ENCODE results near the gene GGT5. TPM values are rescaled to one million over a fixed set of nuclear protein-coding genes. Genes with fewer than 3 reads are reported as not detected.

The GGT5 gene
- total RNA-seq, 2 donors from 2014 or later, result 0.33 to 0.42 TPM

DNA sequence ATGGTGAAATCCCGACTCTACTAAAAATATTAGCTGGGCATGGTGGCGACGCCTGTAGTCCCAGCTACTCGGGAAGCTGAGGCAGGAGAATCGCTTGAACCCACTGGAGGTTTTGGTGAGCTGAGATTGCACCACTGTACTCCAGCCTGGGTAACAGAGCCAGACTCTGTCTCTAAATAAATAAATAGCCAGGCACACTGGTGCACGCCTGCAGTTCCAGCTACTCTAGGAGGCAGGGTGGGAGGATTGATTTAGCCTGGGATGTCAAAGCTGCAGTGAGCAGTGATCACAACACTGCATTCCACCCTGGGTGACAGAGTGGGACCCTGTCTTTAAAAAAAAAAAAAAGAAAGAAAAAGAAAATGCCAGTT is 46.2 kb downstream of the GGT5 start:
- Mint-ChIP-seq H3K36me3 (no peaks in the 10 kb centered on the region), H3K4me1 (ENCODE audit: low read depth in 2 of 2) (peaks cover 7% of the 10 kb centered on the region in 2 donors), H3K9me3 (no peaks in the 10 kb centered on the region), H3K27ac (no peak overlapping the region), H3K27me3 (no peaks in the 10 kb centered on the region), H3K4me3 (no peak overlapping the region)
- no peak for ATAC-seq
- DNase-seq (ENCODE audit: low spot score), result no peak

DNA sequence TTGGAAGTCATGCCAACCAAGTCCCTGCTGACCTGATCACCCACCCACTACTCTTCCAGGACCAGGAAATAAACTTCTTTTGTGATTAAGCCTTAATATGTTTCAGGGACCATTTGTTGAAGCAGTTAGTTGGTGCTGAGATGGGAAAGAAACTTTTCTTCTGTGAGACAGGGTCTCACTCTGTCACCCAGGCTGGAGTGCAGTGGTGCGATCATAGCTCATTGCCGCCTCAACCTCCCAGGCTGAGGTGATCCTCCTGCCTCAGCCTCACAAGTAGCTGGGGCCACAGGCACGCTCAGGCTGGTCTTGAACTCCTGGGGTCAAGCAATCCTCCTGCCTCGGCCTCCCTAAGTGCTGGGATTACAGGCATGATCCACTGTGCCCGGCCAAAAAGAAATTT is 53.0 kb downstream of the GGT5 start:
- Mint-ChIP-seq H3K27ac (no peak overlapping the region), H3K4me3 (no peak overlapping the region), H3K4me1 (ENCODE audit: low read depth in 2 of 2) (peaks cover 0 to 4% of the 10 kb centered on the region in 2 donors), H3K9me3 (no peaks in the 10 kb centered on the region), H3K27me3 (no peaks in the 10 kb centered on the region), H3K36me3 (no peaks in the 10 kb centered on the region)
- ATAC-seq (no peak), DNase-seq (ENCODE audit: low spot score) (no peak)

DNA sequence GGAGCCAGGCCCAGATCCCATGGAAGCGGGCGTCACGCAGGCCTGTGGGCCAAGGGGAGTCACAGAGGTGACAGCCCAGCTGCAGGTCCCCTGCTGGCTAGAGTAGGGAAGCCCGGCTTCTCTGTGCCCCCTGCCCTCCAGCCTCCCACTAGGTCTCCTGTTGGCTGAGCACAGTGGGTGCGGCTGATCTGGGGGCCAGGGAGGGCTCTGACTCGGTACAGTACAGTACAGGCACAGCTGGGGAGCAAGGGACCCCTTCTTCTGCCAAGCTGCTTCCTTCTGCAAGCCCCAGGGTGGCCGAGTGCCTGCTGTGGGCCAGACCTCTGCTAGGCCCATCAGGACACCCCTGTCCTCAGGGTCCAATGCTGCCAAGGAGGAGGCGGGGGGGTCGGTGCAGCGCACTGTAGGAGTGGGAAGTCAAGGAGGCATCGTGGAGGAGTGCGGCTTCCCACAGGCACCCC is 53.5 kb downstream of the GGT5 start:
- Mint-ChIP-seq H3K4me3 (no peak overlapping the region), H3K27ac (no peak overlapping the region), H3K36me3 (no peaks in the 10 kb centered on the region), H3K27me3 (no peaks in the 10 kb centered on the region), H3K4me1 (ENCODE audit: low read depth in 2 of 2) (peaks cover 0 to 4% of the 10 kb centered on the region in 2 donors), H3K9me3 (no peaks in the 10 kb centered on the region)
- DNase-seq (ENCODE audit: low spot score) (no peak), ATAC-seq (no peak)

DNA sequence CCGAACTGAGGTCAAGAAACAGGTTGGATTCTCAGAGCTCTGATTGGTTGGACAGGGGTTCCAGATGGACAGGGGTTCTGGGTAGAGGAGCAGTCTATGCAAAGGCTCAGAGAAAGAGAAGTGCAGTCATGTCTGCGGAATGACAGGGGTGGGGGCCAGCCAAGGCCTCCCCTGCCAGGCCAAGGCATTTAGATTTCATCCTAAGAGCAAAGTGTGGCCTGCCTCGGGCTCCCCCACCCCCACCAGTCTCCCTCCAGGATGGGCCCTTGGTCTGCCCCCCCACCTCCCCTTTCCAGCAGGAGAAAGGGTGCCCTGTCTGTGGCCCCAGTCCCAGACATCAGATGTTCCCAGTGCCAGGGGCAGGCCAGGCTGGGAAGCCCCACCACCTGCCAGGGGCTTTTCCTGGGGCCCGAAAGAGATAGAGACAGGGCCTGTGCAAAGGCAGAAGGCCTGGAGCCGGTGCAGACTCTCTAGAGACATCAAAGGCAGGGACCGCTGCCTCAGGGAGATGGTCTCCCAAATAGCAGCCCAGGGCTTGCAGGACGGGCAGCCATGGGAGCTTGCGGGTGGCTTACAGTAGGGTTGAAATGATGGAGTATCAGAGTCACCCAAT is 54.2 kb downstream of the GGT5 start:
- ATAC-seq, result no peak
- Mint-ChIP-seq H3K9me3 (no peaks in the 10 kb centered on the region), H3K4me1 (ENCODE audit: low read depth in 2 of 2) (peaks cover 0 to 4% of the 10 kb centered on the region in 2 donors), H3K4me3 (no peak overlapping the region), H3K27ac (peak overlapping the region in 1 of 2 donors; percentile 21), H3K27me3 (no peaks in the 10 kb centered on the region), H3K36me3 (no peaks in the 10 kb centered on the region)
- no peak for DNase-seq (ENCODE audit: low spot score)

DNA sequence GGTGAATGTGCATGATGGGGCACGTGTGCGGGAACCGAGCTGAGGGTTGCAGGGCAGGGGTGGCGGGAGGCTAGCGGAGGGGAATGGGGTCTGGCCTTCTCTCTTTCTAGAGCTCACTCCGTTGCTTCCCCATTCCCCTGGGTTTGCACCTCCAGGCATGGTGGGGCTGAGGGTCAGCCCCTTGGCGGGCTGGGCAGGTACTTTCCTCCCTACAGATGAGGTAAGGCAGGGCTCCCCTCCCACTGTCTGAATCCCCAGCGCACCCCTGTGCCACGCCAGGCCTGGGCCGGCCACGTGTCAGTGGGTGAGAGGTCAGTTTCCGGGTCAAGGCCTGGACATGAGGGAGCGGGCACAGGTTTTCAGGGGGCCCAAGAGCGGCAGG is 54.7 kb downstream of the GGT5 start:
- H3K9me3 Mint-ChIP-seq, result no peaks in the 10 kb centered on the region
- no peaks in the 10 kb centered on the region for H3K27me3 Mint-ChIP-seq
- H3K27ac Mint-ChIP-seq, result peak overlapping the region in 1 of 2 donors; percentile 21
- no peak overlapping the region for H3K4me3 Mint-ChIP-seq
- DNase-seq (ENCODE audit: low spot score) (peak; percentile 60), ATAC-seq (no peak)
- no peaks in the 10 kb centered on the region for H3K36me3 Mint-ChIP-seq
- H3K4me1 Mint-ChIP-seq (ENCODE audit: low read depth in 2 of 2), result peaks cover 0 to 4% of the 10 kb centered on the region in 2 donors

DNA sequence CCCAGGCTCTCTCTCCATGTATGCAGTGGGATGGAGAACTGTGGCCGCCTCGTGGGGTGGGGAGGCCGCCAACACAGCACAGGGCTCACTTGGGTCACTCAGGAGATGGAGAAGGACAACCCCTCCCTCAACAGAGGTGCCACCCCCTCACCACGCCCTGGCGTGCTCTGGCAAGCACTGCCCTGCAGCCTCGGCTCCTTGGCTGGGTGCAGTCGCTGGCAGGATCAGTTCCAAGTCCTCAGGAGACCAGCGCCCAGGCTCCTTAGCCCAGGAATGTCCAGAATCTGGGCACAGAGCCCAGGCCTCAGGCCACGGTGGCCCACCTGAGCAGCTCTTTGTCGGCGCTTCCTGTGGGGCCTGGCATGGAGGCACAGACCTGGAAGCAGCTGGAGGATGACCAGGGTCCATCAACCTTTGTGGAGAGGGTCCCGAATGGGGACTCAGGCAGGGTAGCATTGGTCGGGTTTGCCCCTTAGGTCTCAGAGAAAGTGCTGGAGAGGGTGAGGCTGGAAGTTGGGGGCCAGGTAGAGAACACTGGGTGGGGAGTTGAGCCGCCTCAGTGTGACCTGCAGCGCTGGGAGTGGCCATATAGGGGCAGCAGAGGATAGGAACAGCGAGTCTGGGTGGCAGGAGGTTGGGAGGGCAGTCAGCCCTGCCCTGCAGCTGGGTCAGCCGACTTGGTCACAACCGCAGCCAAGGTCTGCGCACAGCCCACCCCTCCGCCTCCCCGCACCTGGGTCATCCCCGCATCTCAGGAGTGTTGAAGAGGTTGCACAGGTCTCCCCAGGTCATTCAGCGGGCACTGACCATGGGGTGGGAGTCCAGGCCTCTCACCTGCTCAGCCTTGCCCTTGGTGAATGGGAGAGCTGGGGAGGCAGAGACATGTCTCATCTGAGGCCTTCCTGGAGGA is 55.4 kb downstream of the GGT5 start:
- no peaks in the 10 kb centered on the region for H3K36me3 Mint-ChIP-seq
- ATAC-seq (peak; percentile 55 to 79), DNase-seq (ENCODE audit: low spot score) (peak; percentile 61)
- no peaks in the 10 kb centered on the region for H3K9me3 Mint-ChIP-seq
- no peak overlapping the region for H3K4me3 Mint-ChIP-seq
- H3K4me1 Mint-ChIP-seq (ENCODE audit: low read depth in 2 of 2), result peaks cover 0 to 4% of the 10 kb centered on the region in 2 donors
- H3K27me3 Mint-ChIP-seq, result no peaks in the 10 kb centered on the region
- H3K27ac Mint-ChIP-seq, result peak overlapping the region in 1 of 2 donors; percentile 21

DNA sequence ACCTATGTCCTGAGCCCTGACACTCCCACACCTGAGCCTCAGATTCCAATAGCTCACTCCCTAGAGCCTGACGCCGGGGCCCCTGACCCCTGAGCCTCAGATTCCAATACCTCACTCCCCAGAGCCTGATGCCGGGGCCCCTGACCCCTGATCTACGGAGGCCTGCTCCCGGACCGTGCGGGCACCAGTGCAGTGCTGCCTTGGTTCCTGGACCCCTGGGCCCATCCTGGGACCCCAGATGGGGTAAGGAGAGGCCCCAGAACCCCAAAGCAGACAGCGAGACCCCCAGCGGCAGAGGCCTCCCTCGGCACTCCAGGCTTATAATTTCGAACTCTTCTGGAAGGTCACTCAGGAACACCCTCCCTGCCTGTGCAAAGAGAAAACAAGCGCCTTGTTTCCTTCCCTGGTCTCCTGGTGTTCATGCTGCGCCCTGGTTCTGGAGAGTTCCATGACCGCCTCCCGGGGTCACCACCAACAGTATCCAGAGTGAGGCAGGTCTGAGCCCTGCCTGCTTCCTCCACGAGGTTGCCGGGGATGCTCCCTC is 56.1 kb downstream of the GGT5 start:
- peak overlapping the region in 1 of 2 donors; percentile 21 for H3K27ac Mint-ChIP-seq
- H3K27me3 Mint-ChIP-seq, result no peaks in the 10 kb centered on the region

DNA sequence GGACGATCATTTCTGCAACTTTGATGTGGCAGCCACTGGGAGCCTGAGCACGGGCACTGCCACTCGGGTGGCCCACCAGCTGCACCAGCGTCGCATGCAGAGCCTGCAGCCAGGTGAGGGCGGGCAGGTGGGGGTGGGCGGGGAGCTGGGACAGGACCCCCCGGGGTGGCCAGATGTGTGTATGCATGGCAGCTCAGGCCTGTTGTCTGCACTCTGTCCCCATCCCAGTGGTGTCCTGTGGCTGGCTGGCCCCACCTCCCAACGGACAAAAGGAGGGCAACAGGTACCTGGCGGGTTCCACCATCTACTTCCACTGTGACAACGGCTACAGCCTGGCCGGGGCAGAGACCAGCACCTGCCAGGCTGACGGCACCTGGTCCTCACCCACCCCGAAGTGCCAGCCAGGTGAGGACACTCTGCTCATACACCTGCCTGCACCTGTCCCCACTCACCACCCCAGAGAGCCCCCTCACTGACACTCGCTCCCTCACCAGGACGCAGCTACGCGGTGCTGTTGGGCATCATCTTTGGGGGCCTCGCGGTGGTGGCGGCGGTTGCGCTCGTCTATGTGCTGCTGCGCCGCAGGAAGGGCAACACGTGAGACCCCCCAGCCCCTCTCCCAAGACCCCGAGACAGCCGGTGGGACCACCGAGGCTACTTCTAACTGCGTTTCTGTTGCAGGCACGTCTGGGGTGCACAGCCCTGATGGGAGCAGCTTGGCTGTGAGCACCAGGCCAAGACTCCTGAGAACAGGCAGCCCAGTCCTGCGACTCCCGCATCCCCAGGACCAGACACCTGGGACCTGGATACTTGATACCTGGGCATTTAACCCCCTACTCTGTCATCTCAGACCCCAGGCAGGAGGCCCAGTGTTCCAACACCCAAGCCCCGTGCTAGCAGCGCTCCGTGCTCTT is 56.9 kb downstream of the GGT5 start:
- Mint-ChIP-seq H3K27me3 (no peaks in the 10 kb centered on the region), H3K4me1 (ENCODE audit: low read depth in 2 of 2) (peaks cover 0 to 4% of the 10 kb centered on the region in 2 donors), H3K36me3 (no peaks in the 10 kb centered on the region), H3K27ac (peak overlapping the region in 1 of 2 donors; percentile 21), H3K4me3 (no peak overlapping the region), H3K9me3 (no peaks in the 10 kb centered on the region)
- no peak for ATAC-seq
- peak; percentile 56 for DNase-seq (ENCODE audit: low spot score)

More for the DNA sequence above, 56.1 kb downstream of the GGT5 start:
- Mint-ChIP-seq H3K4me3 (no peak overlapping the region), H3K9me3 (no peaks in the 10 kb centered on the region), H3K4me1 (ENCODE audit: low read depth in 2 of 2) (peaks cover 0 to 4% of the 10 kb centered on the region in 2 donors), H3K36me3 (no peaks in the 10 kb centered on the region)
- no peak for DNase-seq (ENCODE audit: low spot score)
- ATAC-seq, result no peak

DNA sequence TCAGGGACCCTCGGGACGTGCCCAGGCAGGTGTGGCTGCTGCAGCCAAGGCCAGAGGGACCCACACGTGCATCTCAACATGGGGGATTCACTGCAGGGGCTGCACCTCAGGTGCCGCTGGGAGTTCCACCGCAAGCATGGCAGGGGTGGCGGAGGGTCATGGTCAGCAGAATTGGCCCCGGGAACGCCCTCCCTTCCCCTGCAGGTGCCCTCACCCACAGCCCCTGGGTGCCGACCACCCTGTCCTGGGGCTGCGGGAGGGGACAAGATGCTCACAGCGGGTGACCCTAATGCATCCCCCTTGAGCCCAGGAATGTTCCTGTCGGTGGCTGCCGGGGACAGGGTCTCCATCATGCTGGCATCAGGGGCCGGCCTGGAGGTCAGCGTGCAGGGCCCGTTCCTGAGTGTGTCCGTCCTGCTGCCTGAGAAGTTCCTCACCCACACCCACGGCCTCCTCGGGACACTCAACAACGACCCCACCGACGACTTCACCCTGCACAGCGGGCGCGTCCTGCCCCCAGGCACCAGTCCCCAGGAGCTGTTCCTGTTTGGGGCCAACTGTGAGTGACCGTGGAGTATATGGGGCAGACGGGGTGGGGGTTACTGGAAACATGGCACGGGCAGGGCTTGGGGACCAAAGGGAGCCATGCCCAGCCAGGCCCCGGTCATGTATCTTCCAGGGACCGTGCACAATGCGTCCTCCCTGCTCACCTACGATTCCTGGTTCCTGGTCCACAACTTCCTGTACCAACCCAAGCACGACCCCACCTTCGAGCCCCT is 57.8 kb downstream of the GGT5 start:
- Mint-ChIP-seq H3K9me3 (no peaks in the 10 kb centered on the region), H3K36me3 (no peaks in the 10 kb centered on the region), H3K4me1 (ENCODE audit: low read depth in 2 of 2) (peaks cover 0 to 4% of the 10 kb centered on the region in 2 donors), H3K27ac (no peak overlapping the region), H3K27me3 (no peaks in the 10 kb centered on the region), H3K4me3 (no peak overlapping the region)
- ATAC-seq (no peak), DNase-seq (ENCODE audit: low spot score) (peak; percentile 59)

DNA sequence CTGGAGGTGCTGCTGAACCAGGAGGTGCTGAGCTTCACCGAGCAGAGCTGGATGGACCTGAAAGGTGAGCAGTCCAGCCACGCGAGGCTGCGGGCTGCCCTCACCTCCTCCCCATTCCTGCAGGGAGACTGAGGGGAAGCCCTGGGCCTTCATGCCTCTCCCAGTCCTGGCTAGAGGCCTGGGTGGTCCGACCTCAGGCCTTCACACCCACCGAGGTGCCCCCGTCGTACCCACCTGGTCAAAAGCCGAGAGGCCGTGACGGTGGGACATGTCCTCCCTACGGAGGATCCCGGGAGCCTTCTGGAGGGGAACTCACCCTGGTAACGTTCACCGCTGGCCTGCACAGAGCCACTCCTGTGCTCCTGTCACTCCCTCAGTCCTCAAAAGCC is 58.5 kb downstream of the GGT5 start:
- no peaks in the 10 kb centered on the region for H3K36me3 Mint-ChIP-seq
- DNase-seq (ENCODE audit: low spot score) (peak; percentile 60), ATAC-seq (no peak)
- no peak overlapping the region for H3K27ac Mint-ChIP-seq
- no peaks in the 10 kb centered on the region for H3K27me3 Mint-ChIP-seq
- H3K4me3 Mint-ChIP-seq, result no peak overlapping the region
- no peaks in the 10 kb centered on the region for H3K9me3 Mint-ChIP-seq
- peaks cover 0 to 4% of the 10 kb centered on the region in 2 donors for H3K4me1 Mint-ChIP-seq (ENCODE audit: low read depth in 2 of 2)

DNA sequence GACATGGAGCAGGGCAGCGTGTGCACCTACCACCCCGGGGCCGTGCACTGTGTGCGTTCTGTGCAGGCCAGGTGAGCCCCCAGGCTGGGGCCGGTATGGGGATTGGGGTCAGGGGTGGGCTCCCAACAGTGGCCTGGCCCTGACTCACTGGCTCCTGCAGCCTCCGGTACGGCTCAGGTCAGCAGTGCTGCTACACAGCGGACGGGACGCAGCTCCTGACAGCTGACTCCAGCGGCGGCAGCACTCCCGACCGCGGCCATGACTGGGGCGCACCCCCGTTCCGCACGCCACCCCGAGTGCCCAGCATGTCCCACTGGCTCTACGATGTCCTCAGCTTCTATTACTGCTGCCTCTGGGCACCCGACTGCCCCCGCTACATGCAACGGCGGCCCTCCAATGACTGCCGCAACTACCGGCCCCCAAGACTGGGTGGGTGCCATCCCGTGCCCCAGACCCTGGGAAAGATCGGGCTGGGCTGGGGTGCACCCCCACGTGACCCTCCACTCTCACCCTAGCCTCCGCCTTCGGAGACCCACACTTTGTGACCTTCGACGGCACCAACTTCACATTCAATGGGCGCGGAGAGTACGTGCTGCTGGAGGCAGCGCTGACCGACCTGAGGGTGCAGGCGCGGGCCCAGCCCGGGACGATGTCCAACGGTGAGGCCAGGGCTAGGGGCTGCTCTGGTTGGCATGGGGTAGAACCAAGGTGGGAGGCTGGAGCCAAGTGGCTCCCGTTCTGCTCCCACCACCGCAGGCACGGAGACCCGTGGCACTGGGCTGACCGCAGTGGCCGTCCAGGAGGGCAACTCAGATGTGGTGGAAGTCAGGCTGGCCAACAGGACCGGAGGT is 59.2 kb downstream of the GGT5 start:
- ATAC-seq, result no peak
- Mint-ChIP-seq H3K27ac (no peak overlapping the region), H3K4me3 (no peak overlapping the region), H3K36me3 (no peaks in the 10 kb centered on the region), H3K27me3 (no peaks in the 10 kb centered on the region), H3K9me3 (no peaks in the 10 kb centered on the region), H3K4me1 (ENCODE audit: low read depth in 2 of 2) (peaks cover 0 to 4% of the 10 kb centered on the region in 2 donors)
- peak; percentile 55 for DNase-seq (ENCODE audit: low spot score)

DNA sequence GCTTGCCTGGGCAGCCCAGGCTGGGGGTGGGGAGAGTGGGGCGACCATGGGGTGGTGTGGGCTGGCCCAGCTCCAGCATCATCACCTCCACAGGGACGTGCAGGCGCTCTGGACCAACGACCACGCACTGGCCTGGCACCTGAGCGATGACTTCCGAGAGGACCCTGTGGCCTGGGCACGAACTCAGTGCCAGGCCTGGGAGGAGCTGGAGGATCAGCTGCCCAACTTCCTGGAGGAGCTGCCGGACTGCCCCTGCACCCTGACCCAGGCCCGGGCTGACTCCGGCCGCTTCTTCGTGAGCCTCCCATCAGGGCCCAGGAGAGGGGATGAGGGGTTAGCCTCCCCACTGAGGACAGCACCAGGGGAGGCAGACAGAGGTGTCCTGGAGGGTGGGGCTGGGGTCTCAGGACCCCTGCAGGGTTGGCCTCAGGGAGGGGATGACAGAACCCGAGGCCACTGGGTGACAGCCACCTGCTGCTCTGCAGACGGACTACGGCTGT is 59.8 kb downstream of the GGT5 start:
- H3K27me3 Mint-ChIP-seq, result no peaks in the 10 kb centered on the region
- ATAC-seq (no peak), DNase-seq (ENCODE audit: low spot score) (peak; percentile 57)
- H3K9me3 Mint-ChIP-seq, result no peaks in the 10 kb centered on the region
- no peak overlapping the region for H3K4me3 Mint-ChIP-seq
- no peak overlapping the region for H3K27ac Mint-ChIP-seq
- H3K36me3 Mint-ChIP-seq, result no peaks in the 10 kb centered on the region
- H3K4me1 Mint-ChIP-seq (ENCODE audit: low read depth in 2 of 2), result peaks cover 0 to 4% of the 10 kb centered on the region in 2 donors
